DMS53 treated with DMSO at 0.1 percent for 48 hours (cell line): ENCODE results near the gene CMYA5.
A peak's percentile ranks its signal among the peaks of the same experiment; 100 is the strongest.
"Not testable (repeated sequence)": the region's sequence is repeated elsewhere in the genome, so short reads cannot be mapped to it uniquely, and the experiment has no call there.

Experiments
- DNase-seq: peaks from one replicate; lab custom pipeline; 2025; ENCODE audit not compliant: unreplicated experiment; lab: John Stamatoyannopoulos, UW

The CMYA5 gene

DNA sequence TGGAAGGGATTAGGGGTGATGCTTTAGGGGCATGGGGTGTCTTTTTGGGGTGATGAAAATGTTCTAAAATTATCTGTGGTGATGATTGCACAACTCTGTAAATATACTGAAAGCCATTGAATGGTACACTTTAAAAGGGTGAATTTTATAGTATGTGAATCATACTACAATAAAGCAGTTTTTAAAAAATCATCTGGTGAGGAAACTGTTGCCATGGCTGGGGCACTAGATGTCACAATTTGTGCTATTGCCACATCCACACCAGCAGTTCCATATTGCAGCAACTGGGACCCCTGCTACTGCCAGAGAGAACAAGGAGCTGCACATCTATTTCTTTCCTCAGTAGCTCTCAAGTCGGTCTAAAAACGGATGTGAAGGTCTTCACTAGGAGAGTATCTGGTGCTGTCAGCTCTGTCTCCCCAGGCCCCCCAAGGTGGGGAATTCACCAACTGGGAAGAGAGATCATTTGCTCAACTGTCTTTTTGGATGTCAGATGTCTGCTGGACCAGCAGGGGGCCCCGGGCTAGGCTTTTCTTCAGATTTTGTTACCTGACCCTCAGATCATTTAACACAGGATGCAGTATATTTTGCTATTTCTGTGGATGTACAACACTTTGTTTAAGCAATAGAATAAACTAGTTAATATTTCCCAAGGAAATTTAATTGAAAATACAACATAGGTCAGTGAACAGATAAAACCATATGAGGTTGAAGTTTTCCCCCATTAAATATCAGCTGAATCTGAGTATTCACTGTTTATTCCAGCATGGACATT lies 13.2 kb downstream of the CMYA5 start:
- peak; percentile 24 for DNase-seq

DNA sequence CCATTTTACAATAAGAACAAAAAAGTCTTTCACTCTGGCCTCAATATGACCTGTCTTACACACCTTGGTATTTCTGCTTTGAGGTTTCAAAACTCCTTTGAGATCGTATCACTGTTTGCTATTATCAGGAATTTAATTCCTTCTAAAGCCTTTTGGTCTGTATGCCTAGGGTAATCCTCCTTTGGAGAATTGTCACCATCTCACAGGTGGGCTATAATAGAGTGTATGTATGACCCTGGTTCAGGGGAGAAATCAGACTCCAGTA lies 13.7 kb downstream of the CMYA5 start:
- DNase-seq, result no peak

DNA sequence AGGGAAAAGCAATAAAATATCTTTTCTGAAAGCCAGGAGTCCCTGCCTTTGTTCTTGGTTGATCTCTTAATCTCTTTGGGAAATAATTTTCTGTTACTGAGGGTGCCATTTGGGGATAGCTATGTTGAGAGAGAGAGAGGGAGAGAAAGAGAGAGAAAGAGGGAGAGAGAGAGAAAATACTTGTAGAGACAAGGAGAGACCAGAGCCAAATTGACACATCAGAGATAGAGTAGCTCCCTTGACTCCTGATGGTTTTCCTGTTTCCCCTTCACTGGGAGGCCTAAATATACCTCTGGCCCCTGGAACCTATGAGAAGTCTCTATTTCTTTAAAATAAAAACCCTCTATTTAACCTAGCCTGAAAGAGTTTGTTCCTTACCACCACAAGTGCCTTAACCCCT lies 14.9 kb downstream of the CMYA5 start:
- no peak for DNase-seq

GRCh38 chr5:79705632-79706031 lies 16.0 kb downstream of the CMYA5 start:
- DNase-seq, result no peak

- DNase-seq, result not testable (repeated sequence)
Observed at GRCh38 chr5:79706317-79706716, 16.7 kb downstream of the CMYA5 start.

GRCh38 chr5:79707535-79707934 lies 17.9 kb downstream of the CMYA5 start:
- DNase-seq, result no peak

GRCh38 chr5:79712741-79713140 lies 23.1 kb downstream of the CMYA5 start:
- DNase-seq, result no peak

- no peak for DNase-seq
Observed at GRCh38 chr5:79713727-79714126, 24.1 kb downstream of the CMYA5 start.

GRCh38 chr5:79716839-79717238 lies 27.2 kb downstream of the CMYA5 start:
- no peak for DNase-seq

- no peak for DNase-seq
Observed at GRCh38 chr5:79720096-79720495, 30.5 kb downstream of the CMYA5 start.

GRCh38 chr5:79727451-79728355 lies 38.1 kb downstream of the CMYA5 start:
- no peak for DNase-seq

GRCh38 chr5:79728396-79728795 lies 38.8 kb downstream of the CMYA5 start:
- DNase-seq, result no peak

GRCh38 chr5:79729679-79730078 lies 40.0 kb downstream of the CMYA5 start:
- no peak for DNase-seq

- no peak for DNase-seq
Observed at GRCh38 chr5:79730564-79730963, 40.9 kb downstream of the CMYA5 start.

GRCh38 chr5:79731775-79732174 lies 42.1 kb downstream of the CMYA5 start:
- no peak for DNase-seq

DNA sequence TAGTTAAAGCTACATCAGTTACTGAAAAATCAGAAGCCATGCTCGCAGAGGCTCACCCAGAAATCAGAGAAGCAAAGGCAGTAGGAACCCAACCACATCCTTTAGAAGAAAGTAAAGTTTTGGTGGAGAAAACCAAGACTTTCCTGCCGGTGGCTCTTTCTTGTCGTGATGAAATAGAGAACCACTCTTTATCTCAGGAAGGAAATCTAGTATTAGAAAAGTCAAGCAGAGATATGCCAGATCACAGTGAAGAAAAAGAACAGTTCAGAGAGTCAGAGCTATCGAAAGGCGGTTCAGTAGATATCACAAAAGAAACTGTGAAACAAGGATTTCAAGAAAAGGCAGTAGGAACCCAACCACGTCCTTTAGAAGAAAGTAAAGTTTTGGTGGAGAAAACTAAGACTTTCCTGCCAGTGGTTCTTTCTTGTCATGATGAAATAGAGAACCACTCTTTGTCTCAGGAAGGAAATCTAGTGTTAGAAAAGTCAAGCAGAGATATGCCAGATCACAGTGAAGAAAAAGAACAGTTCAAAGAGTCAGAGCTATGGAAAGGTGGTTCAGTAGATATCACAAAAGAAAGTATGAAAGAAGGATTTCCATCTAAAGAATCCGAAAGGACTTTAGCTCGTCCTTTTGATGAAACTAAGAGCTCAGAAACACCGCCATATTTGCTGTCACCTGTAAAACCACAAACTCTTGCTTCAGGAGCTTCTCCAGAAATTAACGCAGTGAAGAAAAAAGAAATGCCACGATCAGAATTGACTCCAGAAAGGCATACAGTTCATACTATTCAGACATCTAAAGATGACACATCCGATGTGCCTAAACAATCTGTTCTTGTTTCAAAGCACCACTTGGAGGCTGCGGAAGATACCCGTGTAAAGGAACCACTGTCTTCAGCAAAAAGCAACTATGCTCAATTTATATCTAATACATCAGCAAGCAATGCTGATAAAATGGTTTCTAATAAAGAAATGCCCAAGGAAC lies 47.2 kb downstream of the CMYA5 start:
- DNase-seq, result no peak

GRCh38 chr5:79738349-79738748 lies 48.7 kb downstream of the CMYA5 start:
- no peak for DNase-seq

GRCh38 chr5:79742549-79743136 lies 53.0 kb downstream of the CMYA5 start:
- DNase-seq, result no peak

DNA sequence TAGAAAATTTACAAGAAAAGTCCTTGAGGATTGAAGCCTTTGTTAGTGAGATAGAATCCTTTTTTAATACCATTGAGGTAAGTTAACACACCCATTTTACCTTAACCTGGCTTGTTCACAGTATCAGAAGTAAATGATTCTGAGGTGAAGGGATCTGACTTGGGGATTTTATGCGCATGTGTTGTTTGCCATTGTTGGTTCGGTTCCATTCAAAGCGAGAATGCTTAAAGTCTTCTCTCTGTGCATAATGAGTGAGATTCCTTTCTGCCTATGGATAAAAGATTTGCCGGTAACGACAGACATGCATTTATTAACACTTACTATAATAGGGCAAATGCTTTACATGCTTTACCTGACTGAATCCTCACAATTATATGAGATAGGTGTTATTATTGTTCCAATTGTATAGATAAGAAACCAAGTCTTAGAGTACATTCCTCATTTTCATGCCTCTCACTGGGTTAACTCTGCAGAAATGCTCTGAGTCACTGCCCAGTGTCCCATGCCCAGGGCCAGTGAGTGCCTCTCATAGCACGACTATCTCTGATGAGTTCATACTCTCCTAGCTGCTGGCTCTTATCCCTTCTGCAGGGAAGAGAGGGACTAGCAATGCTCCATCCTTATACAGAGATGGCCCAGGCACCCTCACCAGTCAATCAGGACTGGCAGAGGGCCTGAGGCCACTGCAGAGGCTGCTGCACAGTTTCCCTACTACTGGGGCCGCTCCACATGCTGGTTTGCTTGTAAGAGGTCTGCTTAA lies 54.4 kb downstream of the CMYA5 start:
- no peak for DNase-seq

DNA sequence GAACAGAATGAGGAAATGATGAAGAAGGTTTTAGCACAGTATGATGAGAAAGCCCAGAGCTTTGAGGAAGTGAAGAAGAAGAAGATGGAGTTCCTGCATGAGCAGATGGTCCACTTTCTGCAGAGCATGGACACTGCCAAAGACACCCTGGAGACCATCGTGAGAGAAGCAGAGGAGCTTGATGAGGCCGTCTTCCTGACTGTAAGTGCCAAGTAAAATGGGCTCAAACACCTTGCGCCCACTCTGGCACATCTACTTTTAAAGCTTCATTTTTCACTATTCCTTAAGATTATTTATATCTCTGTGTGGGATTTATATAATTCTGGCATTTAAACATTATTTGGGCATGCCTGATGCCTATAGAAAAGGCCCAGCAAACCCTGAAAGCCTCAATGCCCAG lies 55.6 kb downstream of the CMYA5 start:
- no peak for DNase-seq
